Dermis microvascular lymphatic vessel endothelial cell (primary cell): ENCODE results near the gene NSFL1C. TPM values are rescaled to one million over a fixed set of nuclear protein-coding genes. Genes with fewer than 3 reads are reported as not detected.

Experiments used
- DNase-seq, 2 donors: peaks; one replicate each; pipeline versions ENCODE4 v3.0.0 to v3.0.0-alpha.2; 2010; ENCODE audit warnings: low read depth in 2 of 2
- total RNA-seq: library from RNA; depleted of rRNA; stranded (reverse); fragments of >200 nt; gene quantifications from 2 replicates; pipeline ENCODE4 v1.2.1, GENCODE V29; 2014

The NSFL1C gene
- total RNA-seq, 1 donor from 2014 or later: 19.1 TPM

DNA sequence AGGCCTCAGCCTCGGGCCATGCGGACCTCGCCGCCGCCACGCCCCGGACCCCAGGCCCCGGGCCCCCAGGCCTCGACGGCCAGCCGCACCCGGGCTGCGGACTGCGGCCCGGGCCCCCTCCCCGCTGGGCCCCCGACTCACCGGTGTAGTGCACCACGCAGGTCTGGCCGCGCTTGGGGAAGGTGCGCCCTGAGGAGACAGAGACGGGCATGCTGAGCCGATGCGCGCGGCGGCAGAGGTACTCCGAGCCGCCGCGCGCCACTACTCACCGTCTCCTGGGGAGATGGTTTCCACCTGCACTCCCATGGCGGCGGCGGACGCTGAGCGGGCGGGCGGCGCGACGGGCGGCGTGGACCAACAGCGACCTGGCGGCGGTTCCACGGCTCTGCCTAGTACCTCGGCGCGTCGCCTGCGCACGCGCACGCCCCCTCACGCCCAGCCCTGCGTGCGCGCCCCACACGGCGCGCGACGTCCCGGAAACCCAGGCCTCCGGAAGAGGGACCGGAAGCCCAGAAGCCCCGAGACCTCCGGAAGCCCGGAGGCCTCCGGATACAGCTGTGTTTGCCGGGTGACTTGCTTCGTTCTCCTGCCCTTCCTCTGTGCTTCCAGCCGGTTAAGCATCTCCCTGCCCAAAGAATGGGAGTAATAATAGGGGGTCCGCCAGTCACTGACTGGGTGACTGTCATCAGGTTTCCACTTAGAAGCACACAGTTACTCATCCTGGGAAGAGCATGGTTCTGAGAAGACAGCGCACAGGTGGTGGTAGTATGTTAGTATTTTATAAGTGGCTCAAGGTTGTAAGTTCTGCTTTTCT lies 73.7 kb downstream of the NSFL1C start, which contains the start of gene FKBP1A:
Gene FKBP1A (minus strand): TSS at position 362 of the 814 bp plus-strand sequence. CDS start 56 bp downstream, at position 306.
- DNase-seq: peak; percentile 86 to 94

DNA sequence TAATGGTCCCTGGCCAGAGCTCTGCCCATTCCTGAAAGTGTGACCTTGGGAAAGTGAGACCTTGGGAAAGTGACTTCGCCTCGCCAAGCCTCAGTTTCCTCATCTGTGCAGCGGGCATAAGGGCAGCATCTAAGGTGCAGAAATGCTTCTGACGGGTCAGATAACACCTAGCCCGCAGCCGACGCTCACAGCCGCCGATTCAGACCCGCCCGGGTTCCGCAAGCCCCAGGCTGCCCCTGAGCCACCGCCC lies 74.3 kb downstream of the NSFL1C start:
- DNase-seq: no peak

Other genes starting within 250 kb of the NSFL1C start
- not detected in 2 replicates for gene RAD21L1, start 240.8 kb downstream of the NSFL1C start, total RNA-seq
- gene SNPH, start 200.6 kb downstream of the NSFL1C start, total RNA-seq: 1.8 and 2.4 TPM in 2 replicates
- gene SDCBP2, start 137.7 kb downstream of the NSFL1C start, total RNA-seq: 4.0 and 4.3 TPM in 2 replicates
- 276 and 393 TPM in 2 replicates for gene FKBP1A, start 73.8 kb downstream of the NSFL1C start, total RNA-seq
- gene SIRPB2, start 24.6 kb upstream of the NSFL1C start, total RNA-seq: 0.13 and 0.38 TPM in 2 replicates
- gene SIRPD, start 90.9 kb upstream of the NSFL1C start, total RNA-seq: not detected in 2 replicates
- gene SIRPB1, start 153.2 kb upstream of the NSFL1C start, total RNA-seq: 1.3 TPM in 2 replicates
- gene SIRPG, start 190.9 kb upstream of the NSFL1C start, total RNA-seq: not detected in 2 replicates